Natural killer cell treated with Interleukin-12 subunit alpha and Interleukin-12 subunit beta and Interleukin-15 and Interleukin-18, amount 100 ng/mL, for 72 hours (primary cell): Measurements from ENCODE around the gene XPO4. TPM values are rescaled to one million over a fixed set of nuclear protein-coding genes. Genes with fewer than 3 reads are reported as not detected.
A peak's percentile ranks its signal among the peaks of the same experiment; 100 is the strongest.
"Not testable (repeated sequence)": the region's sequence is repeated elsewhere in the genome, so short reads cannot be mapped to it uniquely, and the experiment has no call there.

ENCODE experiments used
- ATAC-seq, 2 donors: fragments of 150-1000 bp; cut with Tn5 transposase in 1 of 2; sonication (Bioruptor Pico), chemical (Tn5 transposase) in 1 of 2; 2 replicates each; pipeline ENCODE4 v1.10.0; 2021
- DNase-seq: peaks from one replicate; pipeline ENCODE4 v3.0.0; 2022; ENCODE audit warnings: low spot score
- H3K27ac Mint-ChIP-seq, 2 donors: 1 replicate in 1 of 2; 2 replicates in 1 of 2; pipeline ENCODE4 v1.8.0; 2022; ENCODE audit warnings: mixed read lengths in 2 of 2, mild to moderate bottlenecking in 1 of 2, moderate library complexity in 1 of 2
- H3K27me3 Mint-ChIP-seq, 2 donors: 1 replicate in 1 of 2; 2 replicates in 1 of 2; pipeline ENCODE4 v1.8.0; 2022; ENCODE audit warnings: mixed read lengths in 2 of 2
- H3K36me3 Mint-ChIP-seq: one replicate; pipeline ENCODE4 v1.8.0; 2022; ENCODE audit warnings: mixed read lengths
- H3K4me1 Mint-ChIP-seq, 2 donors: 1 replicate in 1 of 2; 2 replicates in 1 of 2; pipeline ENCODE4 v1.8.0; 2022; ENCODE audit warnings: low read depth in 2 of 2, mixed read lengths in 2 of 2, mild to moderate bottlenecking in 1 of 2
- H3K4me3 Mint-ChIP-seq: one replicate; pipeline ENCODE4 v1.8.0; 2022; ENCODE audit warnings: mixed read lengths
- H3K9me3 Mint-ChIP-seq: 2 replicates; pipeline ENCODE4 v1.8.0; 2022; ENCODE audit warnings: mixed read lengths
- total RNA-seq, 2 donors: library from RNA; stranded (reverse); gene quantifications; one replicate each; pipeline ENCODE4 v1.2.3, GENCODE V29; 2022

Gene XPO4
- total RNA-seq, 2 donors from 2014 or later = 23.0 to 33.5 TPM

DNA sequence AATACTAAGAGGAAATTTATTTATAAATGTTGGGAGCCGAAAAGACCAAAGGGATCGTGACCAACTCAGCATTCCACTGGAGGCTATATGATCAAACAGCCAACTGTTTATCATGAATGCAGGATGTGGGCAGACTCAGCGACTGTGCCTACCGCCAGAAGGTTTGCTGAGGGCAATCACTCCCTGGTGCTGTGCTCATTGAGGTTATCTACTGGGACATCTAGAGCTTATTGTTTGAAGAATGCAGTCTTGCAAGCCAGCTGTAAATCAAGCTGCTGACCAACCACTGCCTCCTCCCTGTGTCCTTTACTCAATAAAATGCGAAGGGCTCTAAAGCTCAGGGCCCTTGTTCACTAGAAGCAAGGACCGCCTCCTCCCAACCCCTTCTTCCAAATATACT lies 8.5 kb upstream of the XPO4 start:
- no peak overlapping the region for H3K4me3 Mint-ChIP-seq
- H3K9me3 Mint-ChIP-seq = no peaks in the 10 kb centered on the region
- ATAC-seq (no peak), DNase-seq (no peak)
- no peaks in the 10 kb centered on the region for H3K4me1 Mint-ChIP-seq
- no peaks in the 10 kb centered on the region for H3K36me3 Mint-ChIP-seq
- peaks cover 13 to 27% of the 10 kb centered on the region in 2 donors for H3K27me3 Mint-ChIP-seq
- H3K27ac Mint-ChIP-seq = no peak overlapping the region

DNA sequence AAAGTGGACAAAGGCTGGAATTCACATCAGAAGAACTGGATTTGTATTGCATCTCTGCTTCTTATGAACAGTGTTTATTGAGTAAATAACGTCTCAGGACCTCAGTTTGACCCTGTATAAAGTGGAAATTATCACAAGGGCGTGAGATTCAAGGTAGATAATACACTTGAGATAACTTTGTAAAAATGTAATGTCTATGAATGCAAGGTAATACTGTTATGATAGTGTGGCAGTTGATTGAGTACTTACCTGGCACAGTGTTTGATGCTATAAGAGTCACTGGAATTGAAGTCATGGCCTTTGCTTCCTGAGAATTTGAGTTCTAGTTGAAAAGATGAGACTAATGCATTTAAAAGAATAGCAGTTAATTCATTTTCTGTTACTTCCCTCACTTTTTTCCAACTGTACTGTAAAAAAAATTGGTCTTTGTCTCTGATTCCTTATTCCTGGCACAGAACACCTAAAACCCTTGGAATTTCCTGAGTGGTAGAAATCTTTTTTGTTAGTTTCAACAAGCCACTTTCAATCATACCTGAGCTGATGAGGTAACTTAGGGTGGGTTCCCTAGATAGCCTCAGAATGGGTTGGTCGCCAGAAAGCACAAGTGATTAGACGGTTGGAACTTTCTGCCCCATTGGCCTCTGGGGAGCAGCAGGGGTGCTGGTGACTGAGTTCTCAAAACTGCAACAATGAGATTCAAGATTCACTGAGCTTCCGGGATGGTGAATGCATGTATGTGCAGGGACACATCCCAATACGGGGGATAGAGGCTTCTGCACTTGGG lies 6.4 kb upstream of the XPO4 start:
- Mint-ChIP-seq H3K36me3 (no peaks in the 10 kb centered on the region), H3K27me3 (peaks cover 13 to 20% of the 10 kb centered on the region in 2 donors), H3K27ac (no peak overlapping the region), H3K4me3 (no peak overlapping the region), H3K4me1 (no peaks in the 10 kb centered on the region), H3K9me3 (no peaks in the 10 kb centered on the region)
- ATAC-seq = no peak
- DNase-seq = no peak

DNA sequence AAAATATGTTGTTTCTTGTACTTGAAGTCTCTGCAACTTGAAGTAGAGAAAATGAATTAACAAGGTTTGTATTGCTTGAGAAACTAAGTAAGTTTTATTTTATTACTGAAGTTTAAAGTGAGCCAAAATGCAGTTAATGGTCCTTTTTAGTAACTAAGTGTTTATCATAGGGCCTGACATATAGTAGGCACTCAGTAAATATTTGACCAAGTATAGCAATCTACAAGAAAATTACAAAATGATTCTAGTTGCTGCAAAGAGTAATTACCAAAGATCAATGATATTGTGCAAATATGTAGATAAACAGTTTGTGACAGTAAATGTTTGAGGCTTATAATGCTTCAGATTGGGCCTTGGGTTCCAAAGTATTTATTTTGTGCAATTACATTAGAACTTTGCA lies 2.4 kb upstream of the XPO4 start:
- Mint-ChIP-seq H3K36me3 (no peaks in the 10 kb centered on the region), H3K27ac (no peak overlapping the region), H3K4me3 (no peak overlapping the region), H3K27me3 (peaks cover 0 to 3% of the 10 kb centered on the region in 2 donors), H3K4me1 (peaks cover 14 to 20% of the 10 kb centered on the region in 2 donors), H3K9me3 (no peaks in the 10 kb centered on the region)
- ATAC-seq (no peak), DNase-seq (no peak)

DNA sequence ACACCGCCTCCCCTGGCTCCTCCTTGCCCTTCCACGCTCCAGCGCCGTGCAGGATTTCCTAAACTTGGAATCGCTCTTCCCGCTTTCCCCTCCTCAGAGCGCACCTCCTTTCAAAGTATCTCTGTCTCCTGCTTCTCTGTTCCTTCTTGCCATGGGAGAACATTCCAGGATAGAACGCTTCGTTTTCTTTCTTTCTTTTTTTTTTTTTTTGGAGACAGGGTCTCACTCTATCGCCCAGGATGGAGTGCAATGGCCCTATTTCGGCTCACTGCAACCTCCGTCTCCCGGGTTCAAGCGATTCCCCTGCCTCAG lies 574 bp upstream of the XPO4 start:
- Mint-ChIP-seq H3K4me1 (peaks cover 16 to 27% of the 10 kb centered on the region in 2 donors), H3K9me3 (no peaks in the 10 kb centered on the region), H3K4me3 (peak overlapping the region; percentile 92), H3K27ac (peak overlapping the region; percentile 88 to 95), H3K27me3 (no peaks in the 10 kb centered on the region), H3K36me3 (peaks cover 5% of the 10 kb centered on the region)
- ATAC-seq = no peak
- DNase-seq = no peak

DNA sequence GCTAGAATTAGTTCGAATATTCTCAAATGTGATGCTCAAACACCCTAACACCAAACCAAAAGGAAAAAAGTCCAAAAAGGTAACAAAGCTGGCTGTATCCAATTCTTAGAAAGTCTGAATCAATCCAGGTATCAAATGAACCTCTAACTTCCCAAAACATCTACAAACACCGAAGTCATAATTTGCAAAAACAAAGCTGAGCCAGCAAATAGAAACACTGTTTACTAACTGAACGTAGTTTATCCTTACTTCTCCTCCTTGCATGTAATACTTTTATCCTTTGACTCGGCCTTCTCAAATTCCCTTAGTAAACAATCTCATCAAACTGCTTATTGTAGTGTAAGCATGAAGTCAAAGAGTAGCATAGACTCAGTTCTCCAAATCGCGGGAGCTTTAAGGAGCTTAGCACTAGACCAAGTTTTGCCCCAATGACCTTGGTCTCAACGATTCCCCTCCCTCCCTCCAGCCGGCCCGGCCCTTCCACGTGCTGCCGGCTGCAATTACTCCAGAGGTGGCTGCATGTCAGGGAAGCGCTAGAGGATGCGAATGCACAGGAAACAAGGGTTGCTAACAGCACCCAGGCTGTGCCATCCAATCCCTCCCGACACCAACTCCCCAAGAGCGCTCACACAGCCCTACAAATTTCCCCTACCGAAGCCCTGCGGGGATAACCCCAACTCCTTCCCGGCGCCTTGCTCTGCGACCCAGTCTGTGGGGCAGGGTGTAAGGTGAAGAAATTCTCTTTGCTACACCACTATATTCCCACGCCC lies 693 bp downstream of the XPO4 start:
- Mint-ChIP-seq H3K27ac (peak overlapping the region; percentile 88 to 95), H3K4me1 (peaks cover 16 to 27% of the 10 kb centered on the region in 2 donors), H3K4me3 (peak overlapping the region; percentile 92), H3K9me3 (no peaks in the 10 kb centered on the region), H3K36me3 (peaks cover 5% of the 10 kb centered on the region), H3K27me3 (no peaks in the 10 kb centered on the region)
- ATAC-seq (peak; percentile 55 to 68), DNase-seq (no peak)

DNA sequence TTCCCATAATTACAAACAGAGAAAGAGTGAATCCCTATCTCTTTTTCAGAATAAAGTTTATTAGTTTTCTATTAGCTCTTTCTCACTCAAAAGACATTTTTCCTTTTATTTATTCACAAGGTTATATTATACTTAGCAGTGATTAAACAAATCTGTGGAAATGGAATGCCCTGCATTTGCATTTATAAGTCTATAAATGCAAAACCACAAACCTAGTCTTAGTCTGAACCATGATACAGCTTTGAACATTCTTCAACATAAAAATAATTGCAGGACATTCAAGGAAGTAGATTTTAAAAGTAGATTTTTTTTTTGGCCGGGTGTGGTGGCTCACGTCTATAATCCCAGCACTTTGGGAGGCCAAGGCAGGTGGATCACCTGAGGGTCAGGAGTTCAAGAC lies 8.3 kb downstream of the XPO4 start:
- ATAC-seq (no peak), DNase-seq (no peak)
- Mint-ChIP-seq H3K27ac (no peak overlapping the region), H3K4me1 (peaks cover 15 to 16% of the 10 kb centered on the region in 2 donors), H3K9me3 (no peaks in the 10 kb centered on the region), H3K4me3 (no peak overlapping the region), H3K36me3 (peaks cover under 1% of the 10 kb centered on the region), H3K27me3 (no peaks in the 10 kb centered on the region)

DNA sequence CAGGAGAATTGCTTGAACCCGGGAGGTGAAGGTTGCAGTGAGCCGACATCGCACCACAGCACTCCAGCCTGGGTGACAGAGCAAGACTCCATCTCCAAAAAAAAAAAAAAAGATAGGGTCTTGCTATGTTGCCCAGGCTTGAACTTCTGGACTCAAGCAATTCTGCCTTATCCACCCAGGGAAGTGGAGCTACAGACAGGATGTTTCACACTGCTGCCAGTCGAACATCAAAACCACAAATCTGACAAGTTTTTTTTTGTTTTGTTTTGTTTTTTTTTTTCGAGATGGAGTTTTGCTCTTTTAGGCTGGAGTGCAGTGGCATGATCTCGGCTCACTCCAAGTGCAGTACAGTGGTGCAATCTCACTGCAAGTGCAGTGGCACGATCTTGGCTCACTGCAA lies 10.8 kb downstream of the XPO4 start:
- Mint-ChIP-seq H3K36me3 (no peaks in the 10 kb centered on the region), H3K9me3 (no peaks in the 10 kb centered on the region), H3K27ac (no peak overlapping the region), H3K27me3 (no peaks in the 10 kb centered on the region), H3K4me1 (peaks cover 15% of the 10 kb centered on the region in 2 donors), H3K4me3 (no peak overlapping the region)
- peak in 1 of 2 donors; percentile 60 for ATAC-seq
- DNase-seq = no peak

DNA sequence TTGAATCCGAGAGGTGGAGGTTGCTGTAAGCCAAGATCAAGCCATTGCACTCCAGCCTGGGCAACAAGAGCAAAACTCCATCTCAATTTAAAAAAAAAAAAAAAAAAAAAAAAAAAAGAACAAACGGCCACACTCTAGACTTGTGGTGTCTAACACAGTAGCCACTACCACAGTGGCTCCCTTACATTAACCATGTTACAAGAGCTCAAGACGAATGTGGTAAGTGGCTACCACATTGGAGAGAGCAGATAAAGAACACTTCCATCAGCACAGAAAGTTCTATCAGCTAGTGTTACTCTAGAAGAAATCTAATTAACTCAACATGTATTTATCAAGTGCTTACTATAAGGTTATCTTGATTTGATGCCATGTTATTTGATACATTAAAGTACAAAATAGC lies 11.5 kb downstream of the XPO4 start:
- H3K27ac Mint-ChIP-seq = no peak overlapping the region
- no peaks in the 10 kb centered on the region for H3K27me3 Mint-ChIP-seq
- H3K9me3 Mint-ChIP-seq = no peaks in the 10 kb centered on the region
- no peak for DNase-seq
- H3K36me3 Mint-ChIP-seq = no peaks in the 10 kb centered on the region
- peak; percentile 73 to 77 for ATAC-seq
- H3K4me3 Mint-ChIP-seq = no peak overlapping the region
- H3K4me1 Mint-ChIP-seq = peaks cover 15% of the 10 kb centered on the region in 2 donors

DNA sequence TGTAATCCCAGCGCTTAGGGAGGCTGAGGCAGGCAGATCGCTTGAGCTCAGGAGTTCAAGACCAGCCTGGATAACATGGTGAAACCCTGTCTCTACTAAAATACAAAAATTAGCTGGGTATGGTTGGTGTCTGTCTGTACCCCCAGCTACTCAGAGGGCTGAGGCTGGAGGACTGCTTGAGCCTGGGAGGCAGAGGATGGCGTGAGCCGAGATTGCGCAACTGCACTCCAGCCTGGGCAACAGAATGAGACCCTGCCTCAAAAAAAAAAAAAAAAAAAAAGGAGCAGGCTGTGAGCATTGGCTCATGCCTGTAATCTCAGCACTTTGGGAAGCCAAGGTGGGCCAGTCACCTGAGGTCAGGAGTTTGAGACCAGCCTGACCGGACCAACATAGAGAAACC lies 12.0 kb downstream of the XPO4 start:
- not testable (repeated sequence) for H3K27me3 Mint-ChIP-seq, H3K27ac Mint-ChIP-seq, H3K9me3 Mint-ChIP-seq, H3K4me3 Mint-ChIP-seq, ATAC-seq, H3K36me3 Mint-ChIP-seq, DNase-seq
- peaks cover 15% of the 10 kb centered on the region in 2 donors for H3K4me1 Mint-ChIP-seq

DNA sequence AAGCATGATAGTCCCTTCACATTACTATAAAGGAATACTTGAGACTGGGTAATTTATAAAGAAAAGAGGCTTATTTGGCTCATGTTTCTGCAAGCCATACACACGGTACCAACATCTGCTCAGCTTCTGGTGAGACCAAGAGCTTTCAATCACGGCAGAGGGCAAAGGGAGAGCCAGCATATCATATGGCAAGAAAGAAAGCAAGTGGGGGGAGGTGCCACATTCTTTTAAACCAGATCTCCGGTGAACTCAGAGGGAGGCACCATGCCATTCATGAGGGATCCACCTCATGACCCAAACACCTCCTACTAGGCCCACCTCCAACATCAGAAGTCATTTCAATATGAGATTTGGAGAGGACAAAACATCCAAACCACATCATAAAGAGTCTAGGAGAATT lies 20.3 kb downstream of the XPO4 start:
- Mint-ChIP-seq H3K36me3 (peaks cover 6% of the 10 kb centered on the region), H3K27me3 (no peaks in the 10 kb centered on the region), H3K9me3 (peaks cover under 1% of the 10 kb centered on the region), H3K4me3 (no peak overlapping the region), H3K4me1 (peaks cover 18 to 22% of the 10 kb centered on the region in 2 donors), H3K27ac (no peak overlapping the region)
- ATAC-seq (no peak), DNase-seq (no peak)

DNA sequence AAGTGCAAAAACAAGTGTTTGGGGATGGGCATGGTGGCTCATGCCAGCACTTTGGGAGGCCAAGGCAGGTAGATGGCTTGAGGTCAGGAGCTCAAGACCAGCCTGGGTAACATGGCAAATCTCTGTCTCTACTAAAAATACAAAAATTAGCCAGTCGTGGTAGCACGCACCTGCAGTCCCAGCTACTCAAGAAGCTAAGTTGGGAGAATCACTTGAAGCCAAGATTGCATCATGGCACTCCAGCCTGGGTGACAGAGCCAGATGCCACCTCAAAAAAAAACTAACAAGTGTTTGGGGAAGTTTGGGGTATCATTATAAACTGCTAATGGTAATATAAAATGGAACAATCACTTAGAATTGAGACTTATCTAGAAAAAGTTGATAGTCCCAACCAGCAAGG lies 24.6 kb downstream of the XPO4 start:
- ATAC-seq = no peak
- H3K27me3 Mint-ChIP-seq = no peaks in the 10 kb centered on the region
- DNase-seq = no peak
- H3K27ac Mint-ChIP-seq = no peak overlapping the region
- peaks cover 6% of the 10 kb centered on the region for H3K9me3 Mint-ChIP-seq
- no peak overlapping the region for H3K4me3 Mint-ChIP-seq
- peaks cover 9% of the 10 kb centered on the region for H3K36me3 Mint-ChIP-seq
- peaks cover 19 to 30% of the 10 kb centered on the region in 2 donors for H3K4me1 Mint-ChIP-seq

DNA sequence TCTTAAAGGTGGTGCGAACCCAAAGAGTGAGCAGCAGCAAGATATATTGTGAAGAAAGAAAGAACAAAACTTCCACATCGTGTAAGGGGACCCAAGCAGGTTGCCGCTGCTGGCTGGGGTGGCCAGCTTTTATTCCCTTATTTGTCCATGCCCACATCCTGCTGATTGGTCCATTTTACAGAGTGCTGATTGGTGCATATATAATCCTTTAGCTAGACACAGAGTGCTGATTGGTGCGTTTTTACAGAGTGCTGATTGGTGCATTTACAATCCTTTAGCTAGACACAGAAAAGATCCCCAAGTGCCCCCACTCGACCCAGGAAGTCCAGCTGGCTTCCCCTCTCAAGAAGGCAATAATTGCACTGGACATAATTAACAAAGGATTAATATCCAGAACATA lies 25.7 kb downstream of the XPO4 start:
- H3K27ac Mint-ChIP-seq, H3K36me3 Mint-ChIP-seq, DNase-seq, H3K27me3 Mint-ChIP-seq, H3K4me3 Mint-ChIP-seq, H3K9me3 Mint-ChIP-seq, ATAC-seq: not testable (repeated sequence)
- H3K4me1 Mint-ChIP-seq = peaks cover 23 to 32% of the 10 kb centered on the region in 2 donors

DNA sequence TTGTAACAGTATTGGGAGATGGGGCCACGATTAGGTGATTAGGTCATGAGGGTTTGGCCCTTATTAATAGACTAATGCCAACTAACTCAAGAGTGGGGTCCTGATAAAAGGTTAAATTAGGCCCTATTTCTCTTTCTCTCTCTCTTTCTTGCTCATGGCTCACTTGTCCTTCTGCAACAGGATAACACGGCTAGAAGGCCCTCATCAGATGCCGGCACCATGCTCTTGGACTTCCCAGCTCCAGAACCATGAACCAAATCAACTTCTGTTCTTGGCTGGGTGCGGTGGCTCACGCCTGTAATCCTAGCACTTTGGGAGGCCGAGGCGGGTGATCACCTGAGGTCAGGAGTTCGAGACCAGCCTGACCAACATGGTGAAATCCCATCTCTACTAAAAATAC lies 28.1 kb downstream of the XPO4 start:
- H3K36me3 Mint-ChIP-seq = not testable (repeated sequence)

DNA sequence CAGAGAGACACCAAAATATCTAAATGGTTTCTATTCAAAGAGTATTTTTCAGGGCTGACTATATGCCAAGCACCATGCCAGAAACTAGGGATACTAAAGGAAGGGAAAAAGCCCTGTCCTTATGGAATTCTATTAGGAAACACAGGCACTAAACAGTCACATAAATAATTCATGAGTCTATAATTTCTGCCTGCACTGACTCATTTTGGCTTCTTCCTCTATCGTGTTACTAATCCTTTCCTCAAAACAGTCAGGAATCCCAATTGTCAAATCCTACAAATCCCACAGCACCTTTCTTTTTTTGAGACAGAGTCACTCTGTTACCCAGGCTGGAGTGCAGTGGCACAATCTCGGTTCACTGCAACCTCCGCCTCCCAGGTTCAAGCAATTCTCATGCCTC lies 29.2 kb downstream of the XPO4 start:
- no peak overlapping the region for H3K4me3 Mint-ChIP-seq
- peaks cover 8% of the 10 kb centered on the region for H3K36me3 Mint-ChIP-seq
- ATAC-seq (no peak), DNase-seq (no peak)
- H3K4me1 Mint-ChIP-seq = peaks cover 15 to 20% of the 10 kb centered on the region in 2 donors
- H3K27ac Mint-ChIP-seq = no peak overlapping the region
- no peaks in the 10 kb centered on the region for H3K27me3 Mint-ChIP-seq
- peaks cover 6% of the 10 kb centered on the region for H3K9me3 Mint-ChIP-seq

More for the DNA sequence above, 28.1 kb downstream of the XPO4 start:
- H3K9me3 Mint-ChIP-seq, H3K27me3 Mint-ChIP-seq, H3K27ac Mint-ChIP-seq, H3K4me3 Mint-ChIP-seq, DNase-seq, ATAC-seq: not testable (repeated sequence)
- peaks cover 20 to 28% of the 10 kb centered on the region in 2 donors for H3K4me1 Mint-ChIP-seq
